NCI-H226 (cell line): ENCODE results near the gene MAP3K14.
A peak's percentile ranks its signal among the peaks of the same experiment; 100 is the strongest.
"Not testable (repeated sequence)": the region's sequence is repeated elsewhere in the genome, so short reads cannot be mapped to it uniquely, and the experiment has no call there.

Experiments
- DNase-seq: peaks from one replicate; pipeline ENCODE4 v3.0.0-alpha.2; 2015

Gene MAP3K14

GRCh38 chr17:45314741-45315647 is 1.8 kb downstream of the MAP3K14 start:
- DNase-seq, result no peak

DNA sequence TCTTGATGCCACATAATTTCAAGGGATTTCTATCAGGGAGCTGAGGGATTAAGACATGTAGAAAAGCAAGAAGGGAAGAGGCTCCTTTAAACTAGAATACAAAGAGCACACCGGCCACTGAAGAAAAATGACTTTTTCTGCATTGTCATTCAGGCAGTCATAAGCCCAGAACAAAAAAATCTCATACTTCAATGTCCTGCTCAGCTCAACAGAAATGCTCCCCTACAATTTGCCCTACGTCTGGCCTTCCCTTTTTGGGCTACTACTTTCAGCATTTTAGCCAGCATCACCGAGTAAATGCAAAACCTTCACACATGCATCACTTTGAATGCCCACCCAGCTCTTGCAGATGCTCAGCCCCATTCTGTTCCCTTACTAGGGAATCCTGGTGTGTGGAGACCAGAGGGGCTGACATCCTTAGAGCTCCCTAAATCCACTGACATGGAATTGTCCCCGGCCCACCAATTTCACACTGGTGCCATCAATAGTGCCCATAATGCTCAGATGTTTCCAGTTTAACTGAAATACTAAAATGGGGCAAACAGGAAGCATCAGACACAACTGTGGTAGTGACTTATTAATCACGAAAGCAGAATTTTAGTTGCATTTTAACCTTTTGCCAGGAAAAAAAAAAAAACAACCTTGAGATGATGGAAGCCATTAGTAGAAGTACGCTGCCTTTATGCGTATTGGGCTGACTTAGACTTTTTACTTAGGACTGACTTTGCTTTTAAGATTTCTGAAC is 2.7 kb downstream of the MAP3K14 start:
- no peak for DNase-seq

- DNase-seq, result no peak
Observed at GRCh38 chr17:45313421-45313771, 3.4 kb downstream of the MAP3K14 start.

DNA sequence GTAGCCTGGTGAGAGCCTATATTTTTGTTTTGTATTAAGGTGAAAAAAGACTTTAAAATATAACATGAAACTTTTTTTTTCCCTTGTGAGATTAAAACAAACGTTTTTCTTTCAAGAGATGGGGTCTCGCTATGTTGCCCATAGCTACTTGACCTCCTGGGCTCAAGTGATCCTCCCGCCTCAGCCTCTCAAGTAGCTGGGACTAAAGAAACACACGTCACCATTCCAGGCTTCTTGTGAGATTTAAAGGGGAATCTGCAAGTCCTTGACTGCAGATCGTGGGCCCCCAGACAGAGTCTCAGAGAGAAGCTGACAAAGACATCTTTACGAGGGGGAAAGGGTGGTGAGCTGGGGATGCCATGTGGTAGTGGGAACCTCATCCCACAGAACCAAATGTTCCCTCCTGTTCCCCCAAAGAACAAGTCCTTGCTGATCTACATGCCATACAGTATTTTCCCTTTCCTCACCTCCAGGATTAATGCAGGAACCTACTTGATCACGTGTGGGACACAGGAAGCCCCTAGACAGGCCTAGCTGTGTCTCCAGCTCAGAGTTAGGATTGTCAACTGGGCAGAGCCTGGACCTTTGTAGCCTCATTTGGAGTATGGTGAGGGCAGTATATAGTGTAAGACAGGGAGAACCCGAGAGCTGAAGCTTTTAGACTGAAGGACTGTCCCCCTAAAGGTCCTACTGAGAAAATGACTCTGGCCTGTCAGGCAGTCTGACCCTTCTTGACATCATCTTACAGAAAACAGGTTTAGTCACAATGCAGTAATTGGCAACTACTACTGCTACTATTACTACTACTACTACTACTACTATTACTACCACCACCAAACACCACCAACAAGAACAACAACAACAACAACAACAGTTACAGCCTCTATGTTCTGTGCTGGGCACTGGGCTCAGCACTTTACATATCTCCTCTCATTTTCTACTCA is 4.1 kb downstream of the MAP3K14 start:
- no peak for DNase-seq

DNA sequence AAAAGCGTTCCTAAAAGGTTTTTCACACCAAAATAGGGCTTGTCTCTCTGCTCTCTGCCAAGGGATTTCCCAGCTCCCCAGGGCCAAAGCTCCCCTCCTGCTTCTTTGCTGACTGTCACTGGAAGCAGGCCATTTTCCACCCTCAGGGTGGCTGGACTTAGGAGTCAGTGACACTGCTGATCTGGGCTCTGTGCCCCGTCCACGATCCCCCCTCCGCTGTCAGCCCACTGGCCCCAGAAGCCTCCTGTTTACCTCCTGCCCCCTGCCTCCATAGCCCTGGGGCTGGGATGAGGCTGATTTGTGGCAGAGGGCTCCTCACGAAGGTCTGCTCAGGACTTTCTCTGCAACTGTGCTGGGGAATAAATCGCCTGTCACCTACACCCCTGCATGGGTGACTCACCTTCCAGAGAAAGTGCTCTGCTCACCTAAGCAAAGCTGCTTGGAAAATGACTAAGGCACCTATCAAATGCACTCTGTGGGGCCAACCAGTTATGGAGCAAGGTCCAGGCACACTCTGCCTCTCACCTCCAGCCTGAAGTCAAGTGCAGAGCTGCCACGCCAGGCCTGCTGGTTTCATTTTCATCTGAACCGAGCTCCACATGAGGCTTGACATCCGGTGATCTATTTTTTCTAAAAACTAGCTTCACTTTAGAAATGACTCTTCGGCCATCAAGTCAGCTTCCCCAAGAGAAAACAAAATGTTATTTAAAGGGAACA is 4.9 kb downstream of the MAP3K14 start:
- peak; percentile 80 for DNase-seq

GRCh38 chr17:45311401-45311759 is 5.4 kb downstream of the MAP3K14 start:
- no peak for DNase-seq

DNA sequence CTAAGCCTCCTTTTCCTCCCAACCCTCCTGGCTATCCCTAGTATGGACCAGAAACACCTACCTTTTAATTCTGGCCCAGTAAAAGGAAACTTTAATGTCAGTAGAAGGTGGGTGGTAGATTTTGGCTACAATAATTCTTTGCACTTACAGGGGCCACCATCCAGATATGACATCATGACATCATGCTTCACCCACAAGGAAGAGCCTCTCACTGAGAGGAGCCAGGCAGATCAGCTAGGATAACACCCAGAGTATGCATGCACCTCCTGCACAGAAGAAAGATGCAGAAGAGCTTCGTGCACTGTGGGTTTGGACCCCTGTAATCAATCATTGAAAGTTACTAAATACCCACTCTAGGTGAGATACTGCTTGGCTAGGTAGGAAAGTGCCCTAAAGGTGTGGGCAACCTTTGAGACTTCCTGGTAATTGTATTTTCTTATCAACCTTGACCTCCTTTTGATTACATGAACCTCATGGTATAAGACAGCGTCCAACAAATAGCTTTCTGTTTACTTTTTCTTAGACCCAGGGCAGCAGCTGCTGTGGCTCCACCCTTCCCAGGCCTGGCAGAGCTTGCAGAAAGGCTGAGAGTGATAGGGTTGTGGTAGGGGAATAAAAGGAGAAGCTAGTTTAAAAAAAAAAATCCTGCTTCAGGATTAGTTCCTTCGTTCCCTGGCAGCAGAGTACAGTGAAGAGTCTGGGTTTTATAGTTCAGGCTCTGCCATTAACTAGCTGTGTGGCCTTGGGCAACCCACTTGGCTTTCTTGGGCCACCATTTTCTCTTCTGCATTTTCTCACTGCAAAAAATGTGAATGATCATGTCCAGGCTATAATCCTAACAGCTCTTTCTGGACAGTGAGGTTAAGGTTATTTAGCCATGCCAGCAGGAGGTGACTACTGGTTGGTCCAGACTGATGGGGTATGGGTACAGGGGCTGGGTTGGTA is 6.2 kb downstream of the MAP3K14 start:
- DNase-seq, result peak; percentile 45

DNA sequence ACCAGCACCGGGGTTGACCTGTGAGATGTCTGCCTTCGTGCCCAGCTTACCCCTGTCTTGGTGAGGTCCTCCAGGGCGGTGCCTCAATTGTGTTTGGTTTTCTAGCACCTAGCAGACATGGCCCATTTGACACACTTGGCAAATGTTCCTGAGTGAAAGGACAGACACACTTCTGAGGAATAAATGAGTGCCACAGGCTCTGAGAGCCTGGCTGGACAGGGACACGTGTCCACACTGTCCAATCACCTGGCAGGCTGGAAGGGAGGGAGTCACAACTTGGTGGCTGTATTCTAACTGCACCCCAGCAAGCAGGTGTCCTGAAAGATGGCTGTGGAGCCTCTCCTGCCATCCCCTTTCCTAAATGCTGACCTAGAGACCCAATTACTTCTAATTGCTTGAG is 7.4 kb downstream of the MAP3K14 start:
- no peak for DNase-seq

- DNase-seq, result no peak
Observed at GRCh38 chr17:45308840-45309239, 8.0 kb downstream of the MAP3K14 start.

DNA sequence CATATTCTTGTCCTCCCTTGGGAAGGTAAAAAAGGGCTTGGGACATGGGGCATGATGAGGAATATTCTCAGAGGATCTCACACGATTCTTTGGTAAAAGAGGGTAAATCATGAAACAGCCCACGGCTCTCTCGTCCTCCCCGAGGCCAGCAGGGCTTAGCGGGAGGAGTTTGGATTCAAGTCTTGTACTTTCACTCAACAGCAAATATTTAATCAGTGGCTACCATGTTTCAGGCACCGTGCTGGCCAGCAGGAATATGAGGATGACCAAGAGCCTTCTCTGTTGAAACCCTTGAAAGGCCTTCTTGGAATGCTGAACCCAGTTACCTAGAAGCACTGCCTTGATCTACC is 8.8 kb downstream of the MAP3K14 start:
- no peak for DNase-seq

DNA sequence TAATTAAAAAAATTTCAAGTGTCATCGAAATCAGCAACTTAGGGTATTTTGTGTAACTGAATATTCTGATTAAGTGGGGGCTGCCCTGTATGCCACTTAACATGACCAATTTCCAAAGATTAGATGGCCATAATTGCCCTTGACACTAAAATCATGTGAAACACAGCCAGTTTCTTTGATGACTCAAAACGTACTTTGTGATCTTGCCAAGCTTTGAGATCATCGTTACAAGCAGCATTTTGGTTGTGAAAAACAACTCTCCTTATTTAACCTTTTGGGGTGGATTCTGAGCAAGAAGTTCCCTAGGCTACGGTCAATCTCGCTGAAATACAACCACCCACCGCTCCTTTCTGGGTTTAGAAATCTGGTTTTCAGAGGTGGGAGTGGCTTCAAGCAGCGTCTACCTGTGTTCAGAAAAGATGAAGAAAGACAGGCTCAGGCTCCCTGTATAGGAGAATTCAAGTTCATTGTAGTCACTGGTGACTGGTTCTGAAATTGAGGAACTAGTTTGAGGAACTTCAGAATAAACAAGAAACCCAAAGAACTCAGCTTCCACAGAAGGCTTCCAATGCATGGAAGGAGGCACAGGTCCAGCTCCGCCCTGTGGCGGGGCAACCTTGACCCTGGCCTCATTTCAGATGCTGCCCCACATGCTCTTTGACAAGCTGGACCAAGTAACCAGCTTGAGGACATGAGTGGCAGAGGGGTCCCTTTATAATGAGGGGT is 9.4 kb downstream of the MAP3K14 start:
- DNase-seq, result peak; percentile 77

DNA sequence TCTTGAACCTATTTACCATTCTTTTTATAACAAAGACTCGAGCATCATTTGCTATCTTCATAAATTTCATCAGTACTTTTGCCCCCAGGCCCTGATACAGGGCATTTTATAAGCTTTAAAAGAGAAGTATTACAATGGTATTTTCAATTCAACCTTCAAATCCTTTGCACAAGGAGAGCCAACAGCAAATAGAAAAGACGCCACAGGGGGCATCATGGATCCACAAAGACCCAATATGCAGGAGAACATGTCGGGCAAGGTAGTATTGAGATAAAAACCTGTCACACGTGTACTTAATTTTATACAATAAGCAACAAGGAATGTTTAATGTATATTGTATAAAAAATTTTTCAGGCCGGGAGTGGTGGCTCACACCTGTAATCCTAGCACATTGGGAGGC is 10.2 kb downstream of the MAP3K14 start:
- DNase-seq, result no peak

DNA sequence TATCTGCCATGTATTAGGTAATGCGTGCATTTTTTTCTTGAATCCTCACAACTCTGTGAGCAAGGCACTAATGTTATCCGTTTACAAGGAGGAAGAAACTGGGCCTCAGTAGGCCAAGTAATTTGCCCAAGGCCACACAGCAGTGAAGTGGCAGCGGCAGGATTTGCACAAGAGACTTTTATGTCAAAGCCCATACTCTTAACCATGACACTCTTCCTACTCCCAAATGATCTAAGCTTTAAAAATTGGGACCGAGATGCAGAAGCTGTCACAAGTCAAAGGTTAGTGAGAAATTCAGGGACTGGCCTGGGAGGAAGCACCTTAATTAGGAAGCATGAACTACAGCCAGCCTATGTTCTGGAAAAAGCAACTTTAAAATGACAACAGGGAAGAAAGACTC is 10.7 kb downstream of the MAP3K14 start:
- no peak for DNase-seq

- DNase-seq, result peak; percentile 61
Observed at GRCh38 chr17:45305530-45306087, 11.2 kb downstream of the MAP3K14 start.

DNA sequence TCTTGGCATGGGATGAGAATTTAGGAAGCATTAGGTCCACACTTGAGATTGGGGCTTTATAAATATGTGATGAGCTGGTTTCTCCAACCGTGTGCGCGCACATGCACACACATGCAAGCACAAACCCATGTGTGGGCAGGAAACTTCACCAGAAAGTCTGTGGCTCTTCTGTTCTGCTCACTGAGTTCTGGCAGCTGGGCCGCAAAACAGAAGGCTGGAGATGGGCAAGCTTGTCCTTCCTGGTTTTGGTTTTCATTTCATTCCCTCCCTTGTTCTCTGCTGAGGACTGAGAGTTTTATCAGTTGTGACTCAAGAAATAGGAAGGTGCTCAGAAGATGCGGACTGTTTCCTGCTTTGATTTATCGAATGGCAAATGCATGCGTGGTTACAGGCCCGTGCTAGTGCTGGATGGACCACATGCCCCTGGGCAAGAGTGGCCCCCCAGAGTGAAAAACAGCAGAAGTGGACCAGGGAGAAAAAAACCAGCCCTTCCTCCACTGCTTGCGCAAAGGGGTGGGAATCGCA is 14.1 kb downstream of the MAP3K14 start:
- peak; percentile 99 for DNase-seq

DNA sequence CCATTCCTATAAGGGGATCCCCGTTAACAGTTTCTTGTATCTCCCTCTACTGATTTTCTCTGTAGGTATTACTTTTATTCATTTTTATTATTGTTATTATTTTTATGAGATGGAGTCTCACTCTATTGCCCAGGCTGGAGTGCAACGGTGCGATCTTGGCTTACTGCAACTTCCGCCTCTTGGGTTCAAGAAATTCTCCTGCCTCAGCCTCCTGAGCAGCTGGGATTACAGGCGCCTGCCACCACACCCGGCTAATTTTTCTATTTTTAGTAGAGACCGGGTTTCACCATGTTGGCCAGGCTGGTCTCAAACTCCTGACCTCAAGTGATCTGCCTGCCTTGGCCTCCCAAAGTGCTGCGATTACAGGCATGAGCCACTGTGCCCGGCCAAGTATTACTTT is 14.6 kb downstream of the MAP3K14 start:
- DNase-seq, result not testable (repeated sequence)

GRCh38 chr17:45301674-45302073 is 15.1 kb downstream of the MAP3K14 start:
- DNase-seq, result no peak

- DNase-seq, result no peak
Observed at GRCh38 chr17:45300060-45300751, 16.6 kb downstream of the MAP3K14 start.

DNA sequence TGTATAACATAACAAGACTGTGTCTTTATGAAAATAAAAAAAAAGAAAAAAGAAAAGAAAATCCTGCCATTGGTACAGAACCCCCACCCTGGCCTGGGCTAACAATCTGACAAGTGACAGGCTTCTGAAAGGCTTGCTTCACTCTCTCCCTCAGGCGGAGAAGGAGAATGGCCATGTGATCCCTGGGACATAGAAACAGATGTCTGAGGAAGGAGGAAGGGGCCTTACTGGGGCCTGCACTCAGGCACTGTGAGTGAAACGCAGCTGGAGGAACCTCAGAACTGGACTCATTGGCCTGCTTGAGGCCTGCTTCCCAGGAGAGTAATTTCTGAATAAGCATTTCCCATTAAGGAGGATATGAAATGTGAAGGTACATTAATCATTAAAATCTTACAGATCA is 17.5 kb downstream of the MAP3K14 start:
- DNase-seq, result no peak
